A673 (cell line): ENCODE measurements around the gene CGREF1. TPM values are rescaled to one million over a fixed set of nuclear protein-coding genes. Genes with fewer than 3 reads are reported as not detected.

Experiments
- BruUV-seq: library from RNA; stranded (reverse); fragments of 400-500 nt; replicated peaks from 2 replicates; lab custom pipeline; 2021; lab: Mats Ljungman, UMichigan
- CTCF ChIA-PET: fragments of 300-600 bp; sonication (Branson Sonifier 250); formaldehyde crosslinking; loops from one replicate; lab custom pipeline; 2022; ENCODE audit warnings: antibody characterized with exemption; lab: Charles Lee
- POLR2A ChIA-PET: fragments of 300-600 bp; sonication (Branson Sonifier 250); formaldehyde crosslinking; loops from one replicate; lab custom pipeline; 2022; ENCODE audit warnings: antibody characterized with exemption; ENCODE audit not compliant: low non-redundant PET; lab: Charles Lee
- DNase-seq: peaks from one replicate; pipeline ENCODE4 v3.0.0-alpha.2; 2015; ENCODE audit warnings: low spot score
- H3K27ac ChIP-seq: fragments of 200-600 bp; sonication (generic); 2 replicates; pipeline ENCODE4 v1.5.1; 2016; ENCODE audit warnings: mixed run types, low read depth, mild to moderate bottlenecking, mixed read lengths, antibody characterized with exemption, low read length; ENCODE audit not compliant: poor library complexity, severe bottlenecking
- H3K27me3 ChIP-seq: fragments of 200-600 bp; sonication (generic); replicated peaks from 2 replicates; pipeline ENCODE4 v1.6.1; 2017; ENCODE audit warnings: mixed run types, low read depth, mild to moderate bottlenecking, mixed read lengths, antibody characterized with exemption, low read length; ENCODE audit not compliant: insufficient read depth, poor library complexity
- H3K36me3 ChIP-seq: fragments of 200-600 bp; sonication (generic); 2 replicates; pipeline ENCODE4 v1.6.1; 2016; ENCODE audit warnings: mixed run types, mild to moderate bottlenecking, mixed read lengths, antibody characterized with exemption, low read length; ENCODE audit not compliant: insufficient read depth, poor library complexity, severe bottlenecking
- H3K4me1 ChIP-seq: fragments of 200-600 bp; sonication (generic); 2 replicates; pipeline ENCODE4 v1.6.1; 2017; ENCODE audit warnings: mixed run types, mild to moderate bottlenecking, mixed read lengths, antibody characterized with exemption, low read length; ENCODE audit not compliant: insufficient read depth, poor library complexity, severe bottlenecking
- H3K4me3 ChIP-seq: fragments of 200-600 bp; sonication (generic); 2 replicates; pipeline ENCODE4 v1.5.1; 2016; ENCODE audit warnings: low read depth, mixed run types, mild to moderate bottlenecking, mixed read lengths, low read length; ENCODE audit not compliant: poor library complexity, severe bottlenecking
- H3K9me3 ChIP-seq: fragments of 200-600 bp; sonication (generic); 2 replicates; pipeline ENCODE4 v1.6.1; 2016; ENCODE audit warnings: mixed run types, low read depth, mild to moderate bottlenecking, mixed read lengths, antibody characterized with exemption, low read length; ENCODE audit not compliant: poor library complexity, severe bottlenecking
- CTCF ChIP-seq: fragments of 300-800, 200-600 bp; sonication (generic); conservative IDR thresholded peaks from 2 replicates; pipeline ENCODE4 v1.5.1; 2017; ENCODE audit warnings: low read depth, mild to moderate bottlenecking, antibody characterized with exemption, low read length, moderate library complexity, mixed read lengths
- EZH2 ChIP-seq: fragments of 200-600 bp; sonication (generic); IDR thresholded peaks from 2 replicates; pipeline ENCODE4 v1.6.1; 2017; ENCODE audit warnings: borderline replicate concordance, low read depth, mild to moderate bottlenecking, mixed read lengths, antibody characterized with exemption, low read length; ENCODE audit not compliant: poor library complexity, severe bottlenecking
- intact Hi-C: fragments of 100-400 bp; cut with micrococcal nuclease; formaldehyde crosslinking; loops from one replicate; pipeline ENCODE4 v1.10.0; 2022; ENCODE audit not compliant: unreplicated experiment
- total RNA-seq: library from RNA; stranded (reverse); gene quantifications from 2 replicates; pipeline ENCODE4 v1.2.3, GENCODE V29; 2021

The CGREF1 gene
- total RNA-seq, 1 experiment from 2014 or later: 8.4 TPM

GRCh38 chr2:27086090-27086723 is 32.7 kb downstream of the CGREF1 start:
- Histone ChIP-seq H3K27me3 (no peaks in the 10 kb centered on the region), H3K27ac (peak overlapping the region; percentile 86), H3K4me1 (peaks cover 13% of the 10 kb centered on the region), H3K4me3 (peak overlapping the region; percentile 59), H3K36me3 (no peaks in the 10 kb centered on the region), H3K9me3 (no peaks in the 10 kb centered on the region)
- peak; percentile 96 for DNase-seq
- TF ChIP-seq CTCF (peak; percentile 66), EZH2 (no peak)
- intact Hi-C loops: no loop called here
- BruUV-seq: no TSS peak
- CTCF ChIA-PET: interaction anchor here (0.6 kb wide), 1 partner anchor 55 kb away, joined by 3 read pairs; no protein-coding TSS in a partner anchor
- POLR2A ChIA-PET: interaction anchor here (0.6 kb wide), 1 partner anchor 35 kb away, joined by 3 read pairs; the partner anchor contains the start of gene AGBL5

GRCh38 chr2:27085673-27086089 is 33.2 kb downstream of the CGREF1 start:
- TF ChIP-seq CTCF: no peak
- no peak for TF ChIP-seq EZH2
- DNase-seq: no peak
- BruUV-seq: no TSS peak
- CTCF ChIA-PET: no interaction called here
- peak overlapping the region; percentile 59 for H3K4me3 ChIP-seq
- peak overlapping the region; percentile 86 for H3K27ac ChIP-seq
- no peaks in the 10 kb centered on the region for H3K9me3 ChIP-seq
- intact Hi-C loops: no loop called here
- POLR2A ChIA-PET: no interaction called here
- peaks cover 17% of the 10 kb centered on the region for H3K4me1 ChIP-seq
- H3K36me3 ChIP-seq: no peaks in the 10 kb centered on the region
- no peaks in the 10 kb centered on the region for H3K27me3 ChIP-seq

GRCh38 chr2:27085062-27085672 is 33.8 kb downstream of the CGREF1 start:
- TF ChIP-seq EZH2 (no peak), CTCF (no peak)
- Histone ChIP-seq H3K27ac (peak overlapping the region; percentile 86), H3K4me3 (peak overlapping the region; percentile 59), H3K4me1 (peaks cover 20% of the 10 kb centered on the region), H3K36me3 (no peaks in the 10 kb centered on the region), H3K9me3 (no peaks in the 10 kb centered on the region), H3K27me3 (no peaks in the 10 kb centered on the region)
- ChIA-PET CTCF (no interaction called here), POLR2A (no interaction called here)
- BruUV-seq: TSS peak; percentile 40
- intact Hi-C loops: no loop called here
- no peak for DNase-seq
